Endothelial cell of umbilical vein (primary cell): ENCODE data around the gene LMAN1L.

Experiments used
- EZH2 ChIP-seq: IDR thresholded peaks from 2 replicates; pipeline ENCODE4 v1.6.1; 2012; ENCODE audit warnings: borderline replicate concordance, low read depth, mild to moderate bottlenecking, moderate library complexity, low read length, inconsistent platforms; ENCODE audit not compliant: severe bottlenecking
- FOS ChIP-seq: IDR thresholded peaks from 2 replicates; pipeline ENCODE4 v1.6.1; 2011; ENCODE audit warnings: mild to moderate bottlenecking, low read length, moderate library complexity, borderline replicate concordance; ENCODE audit not compliant: insufficient read depth
- MAX ChIP-seq: IDR thresholded peaks from 2 replicates; pipeline ENCODE4 v1.6.1; 2011; ENCODE audit not compliant: insufficient read depth, insufficient read length
- MYC ChIP-seq: IDR thresholded peaks from one replicate; pipeline ENCODE4 v1.6.1; 2011; ENCODE audit warnings: mild to moderate bottlenecking, low read depth, low read length
- POLR2A ChIP-seq: IDR thresholded peaks from 2 replicates; pipeline ENCODE4 v1.6.1; 2012; ENCODE audit warnings: low read depth, mild to moderate bottlenecking, control low read depth, low read length
- TF ChIP-seq, protein P1 (sequence below), 2 donors: IDR thresholded peaks; 1 replicate in 1 of 2; 2 replicates in 1 of 2; pipeline ENCODE4 v1.5.1; 2011; ENCODE audit warnings: low read length in 2 of 2, mild to moderate bottlenecking in 2 of 2, moderate library complexity in 2 of 2, control low read depth in 1 of 2, inconsistent platforms in 1 of 2, low read depth in 1 of 2; ENCODE audit not compliant: insufficient read depth in 1 of 2; ENCODE audit errors: extremely low read depth in 1 of 2

DNA sequence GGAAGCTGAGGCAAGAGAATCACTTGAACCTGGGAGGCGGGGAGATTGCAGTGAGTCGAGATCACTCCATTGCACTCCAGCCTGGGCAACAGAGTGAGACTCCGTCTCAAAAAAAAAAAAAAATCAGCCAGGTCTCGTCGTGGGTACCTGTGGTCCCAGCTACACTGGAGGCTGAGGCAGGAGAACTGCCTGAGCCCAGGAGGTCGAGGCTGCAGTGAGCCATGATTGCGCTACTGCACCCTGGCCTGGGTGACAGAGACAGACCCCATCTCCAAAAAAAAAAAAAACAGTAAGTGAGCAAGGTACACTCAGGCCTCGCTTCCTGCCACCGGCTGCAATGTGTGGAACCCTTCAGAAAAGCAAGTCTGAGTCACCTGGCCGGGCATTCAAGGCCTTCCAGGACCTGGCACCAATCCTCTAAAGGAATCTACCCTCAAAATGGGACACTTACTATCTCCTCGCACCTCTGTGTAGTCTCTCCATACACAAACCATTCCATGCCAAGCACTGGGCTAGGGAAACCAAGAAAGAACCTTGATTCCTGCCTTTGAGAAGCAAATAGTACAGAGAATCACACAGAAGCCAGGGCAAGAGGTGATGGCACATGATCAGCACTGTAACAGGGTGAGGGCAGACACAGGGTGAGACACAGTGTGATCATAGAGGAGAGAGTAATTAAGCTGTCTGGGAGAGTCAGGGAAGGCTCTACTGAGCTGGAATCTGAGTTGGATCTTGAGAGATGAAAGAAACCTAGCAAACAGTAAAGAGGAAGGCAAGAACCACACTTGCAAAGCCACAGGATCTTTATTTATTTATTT, 50.8 kb downstream of the LMAN1L start:
- TF ChIP-seq, protein P1, sequence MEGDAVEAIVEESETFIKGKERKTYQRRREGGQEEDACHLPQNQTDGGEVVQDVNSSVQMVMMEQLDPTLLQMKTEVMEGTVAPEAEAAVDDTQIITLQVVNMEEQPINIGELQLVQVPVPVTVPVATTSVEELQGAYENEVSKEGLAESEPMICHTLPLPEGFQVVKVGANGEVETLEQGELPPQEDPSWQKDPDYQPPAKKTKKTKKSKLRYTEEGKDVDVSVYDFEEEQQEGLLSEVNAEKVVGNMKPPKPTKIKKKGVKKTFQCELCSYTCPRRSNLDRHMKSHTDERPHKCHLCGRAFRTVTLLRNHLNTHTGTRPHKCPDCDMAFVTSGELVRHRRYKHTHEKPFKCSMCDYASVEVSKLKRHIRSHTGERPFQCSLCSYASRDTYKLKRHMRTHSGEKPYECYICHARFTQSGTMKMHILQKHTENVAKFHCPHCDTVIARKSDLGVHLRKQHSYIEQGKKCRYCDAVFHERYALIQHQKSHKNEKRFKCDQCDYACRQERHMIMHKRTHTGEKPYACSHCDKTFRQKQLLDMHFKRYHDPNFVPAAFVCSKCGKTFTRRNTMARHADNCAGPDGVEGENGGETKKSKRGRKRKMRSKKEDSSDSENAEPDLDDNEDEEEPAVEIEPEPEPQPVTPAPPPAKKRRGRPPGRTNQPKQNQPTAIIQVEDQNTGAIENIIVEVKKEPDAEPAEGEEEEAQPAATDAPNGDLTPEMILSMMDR (IDR thresholded peaks at IDR 0.05; ENCODE audit: extremely low read depth in 1 of 2, insufficient read depth in 1 of 2, low read depth in 1 of 2, low read length in 2 of 2): no peak
- TF ChIP-seq POLR2A (no peak), EZH2 (no peak), MYC (no peak), FOS (no peak), MAX (no peak)
